ENCODE results near the gene LAMP5.

DNA sequence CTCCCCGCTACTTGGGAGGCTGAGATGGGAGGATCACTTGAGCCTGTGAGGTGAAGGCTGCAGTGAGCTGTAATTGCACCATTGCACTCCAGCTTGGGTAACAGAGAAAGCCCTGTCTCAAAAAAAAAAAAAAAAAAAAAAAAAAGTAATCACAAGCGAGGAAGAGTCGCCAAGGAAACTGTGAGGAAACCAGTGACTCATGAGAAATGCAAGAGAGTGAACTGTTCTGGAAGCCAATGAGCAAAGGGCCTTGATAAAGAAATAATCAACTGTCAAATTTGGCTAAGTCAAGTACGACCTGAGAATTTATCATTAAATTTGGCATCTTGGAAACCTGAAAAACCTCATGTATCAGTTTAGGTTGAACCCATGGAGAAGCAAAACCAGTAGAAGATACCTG, 16.1 kb upstream of the LAMP5 start:
- TF ChIP-seq, protein P1, sequence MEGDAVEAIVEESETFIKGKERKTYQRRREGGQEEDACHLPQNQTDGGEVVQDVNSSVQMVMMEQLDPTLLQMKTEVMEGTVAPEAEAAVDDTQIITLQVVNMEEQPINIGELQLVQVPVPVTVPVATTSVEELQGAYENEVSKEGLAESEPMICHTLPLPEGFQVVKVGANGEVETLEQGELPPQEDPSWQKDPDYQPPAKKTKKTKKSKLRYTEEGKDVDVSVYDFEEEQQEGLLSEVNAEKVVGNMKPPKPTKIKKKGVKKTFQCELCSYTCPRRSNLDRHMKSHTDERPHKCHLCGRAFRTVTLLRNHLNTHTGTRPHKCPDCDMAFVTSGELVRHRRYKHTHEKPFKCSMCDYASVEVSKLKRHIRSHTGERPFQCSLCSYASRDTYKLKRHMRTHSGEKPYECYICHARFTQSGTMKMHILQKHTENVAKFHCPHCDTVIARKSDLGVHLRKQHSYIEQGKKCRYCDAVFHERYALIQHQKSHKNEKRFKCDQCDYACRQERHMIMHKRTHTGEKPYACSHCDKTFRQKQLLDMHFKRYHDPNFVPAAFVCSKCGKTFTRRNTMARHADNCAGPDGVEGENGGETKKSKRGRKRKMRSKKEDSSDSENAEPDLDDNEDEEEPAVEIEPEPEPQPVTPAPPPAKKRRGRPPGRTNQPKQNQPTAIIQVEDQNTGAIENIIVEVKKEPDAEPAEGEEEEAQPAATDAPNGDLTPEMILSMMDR (IDR thresholded peaks at IDR 0.05; ENCODE audit: low read length), result no peak
- no peak for TF ChIP-seq EZH2 (IDR thresholded peaks at IDR 0.05; ENCODE audit: borderline replicate concordance, low read length)

Data from OCI-LY1 (cell line).